Measurements from ENCODE around the gene ZC2HC1C.
"Not testable (repeated sequence)": the region's sequence is repeated elsewhere in the genome, so short reads cannot be mapped to it uniquely, and the experiment has no call there.

The ZC2HC1C gene

GRCh38 chr14:75053396-75054291 is 15.8 kb upstream of the ZC2HC1C start:
- DNase-seq (ENCODE audit: low read depth in 2 of 2), result no peak

GRCh38 chr14:75054421-75054820 is 15.0 kb upstream of the ZC2HC1C start:
- DNase-seq (ENCODE audit: low read depth in 2 of 2), result no peak

DNA sequence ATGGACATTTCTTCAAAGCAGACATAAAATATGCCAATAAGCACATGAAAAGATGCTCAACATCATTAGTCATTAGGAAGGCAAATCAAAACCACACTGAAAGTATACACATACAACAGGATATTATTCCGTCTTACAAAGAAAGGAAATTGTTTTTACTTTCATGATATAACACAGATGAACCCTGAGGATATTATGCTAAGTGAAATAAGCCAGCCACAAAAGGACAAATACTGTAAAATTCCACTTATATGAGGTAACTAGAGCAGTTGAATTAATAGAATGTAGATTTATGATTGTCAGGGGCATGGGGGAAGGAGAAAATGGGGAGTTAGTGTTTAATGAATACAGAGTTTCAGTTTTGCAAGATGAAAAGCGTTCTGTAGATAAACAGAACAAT is 9.8 kb upstream of the ZC2HC1C start:
- DNase-seq (ENCODE audit: low read depth in 2 of 2), result no peak

DNA sequence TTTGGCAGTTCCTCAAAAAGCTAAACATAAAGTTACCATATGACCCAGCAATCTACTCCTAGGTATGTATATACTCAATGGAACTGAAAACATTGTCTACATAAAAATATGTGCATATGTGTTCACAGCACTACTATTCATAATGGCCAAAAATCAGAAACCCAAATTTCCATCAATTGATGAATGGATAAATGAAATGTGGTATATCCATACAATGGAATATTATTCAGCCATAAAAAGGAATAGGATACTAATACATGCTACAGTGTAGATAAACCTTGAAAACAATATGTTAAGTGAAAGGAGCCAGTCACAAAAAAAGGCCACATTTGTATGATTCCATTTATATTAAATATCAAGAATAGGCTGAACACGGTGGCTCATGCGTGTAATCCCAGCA is 9.0 kb upstream of the ZC2HC1C start:
- DNase-seq (ENCODE audit: low read depth in 2 of 2), result no peak

GRCh38 chr14:75063013-75063412 is 6.4 kb upstream of the ZC2HC1C start:
- no peak for DNase-seq (ENCODE audit: low read depth in 2 of 2)

GRCh38 chr14:75063491-75064204 is 5.8 kb upstream of the ZC2HC1C start, which contains the start of gene ACYP1:
TSS of gene ACYP1 (minus strand) at chr14:75064024. CDS start at chr14:75063553, 471 bp downstream.
- DNase-seq (ENCODE audit: low read depth in 2 of 2), result peak; percentile 77 to 81

GRCh38 chr14:75064205-75064567 is 5.3 kb upstream of the ZC2HC1C start:
- no peak for DNase-seq (ENCODE audit: low read depth in 2 of 2)

GRCh38 chr14:75066691-75067090 is 2.8 kb upstream of the ZC2HC1C start:
- no peak for DNase-seq (ENCODE audit: low read depth in 2 of 2)

GRCh38 chr14:75067212-75067611 is 2.2 kb upstream of the ZC2HC1C start:
- no peak for DNase-seq (ENCODE audit: low read depth in 2 of 2)

- not testable (repeated sequence) for DNase-seq (ENCODE audit: low read depth in 2 of 2)
Measured at GRCh38 chr14:75067765-75068164, 1.7 kb upstream of the ZC2HC1C start.

DNA sequence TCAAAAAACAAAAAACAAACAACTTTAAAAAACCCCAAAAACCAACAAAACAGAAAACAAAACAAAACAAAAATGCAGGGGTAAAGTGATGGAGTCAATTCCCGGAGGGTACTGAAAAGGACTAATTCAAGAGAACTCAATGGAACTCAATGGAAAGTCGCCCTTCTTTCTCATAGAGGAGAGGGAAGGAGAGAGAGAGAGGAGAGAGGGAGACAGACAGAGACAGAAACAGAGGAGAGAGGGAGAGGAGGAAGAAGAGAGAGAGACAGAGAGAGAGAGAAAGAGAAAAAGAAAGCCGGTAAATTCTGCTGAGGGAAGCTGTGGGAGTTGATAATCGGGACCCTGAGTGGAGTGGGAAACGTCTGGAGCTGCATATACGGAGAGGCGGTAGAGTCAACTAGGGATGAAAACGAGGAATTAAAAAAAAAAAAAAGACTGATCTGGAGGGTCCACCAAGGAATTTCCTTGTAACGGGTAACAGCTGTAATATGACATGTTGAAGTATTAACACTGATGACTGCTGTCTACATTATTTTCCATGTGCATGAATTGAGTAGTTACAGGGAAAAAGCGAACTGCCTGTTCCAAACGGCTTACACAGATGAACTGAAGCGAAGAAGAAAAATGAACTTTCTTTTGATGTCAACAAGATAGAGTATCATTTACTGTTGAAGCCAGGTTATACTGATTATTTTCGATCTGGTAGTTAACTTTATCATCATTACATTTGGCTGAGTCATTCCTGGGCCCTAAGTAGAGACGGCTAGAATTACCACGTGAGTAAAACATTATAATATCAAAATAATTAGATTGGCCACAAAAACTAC is 934 bp upstream of the ZC2HC1C start:
- DNase-seq (ENCODE audit: low read depth in 2 of 2), result no peak

DNA sequence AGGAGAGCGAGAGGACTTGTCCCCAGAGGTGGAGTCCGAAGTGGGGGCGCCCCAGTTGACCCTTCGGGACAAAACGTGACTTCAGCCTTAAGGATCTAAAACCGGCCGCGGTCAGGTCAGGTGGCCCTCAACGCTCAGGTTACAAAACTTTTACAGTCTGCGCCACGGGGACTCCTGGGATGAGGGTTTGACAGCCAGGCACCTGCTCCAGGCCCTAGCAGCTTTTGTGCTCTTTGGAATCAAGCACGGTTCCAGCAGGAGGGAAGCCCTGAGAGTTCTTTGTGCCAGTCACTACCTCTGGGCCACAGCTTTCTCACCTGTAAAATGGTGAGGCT is 337 bp downstream of the ZC2HC1C start:
- no peak for DNase-seq (ENCODE audit: low read depth in 2 of 2)

GRCh38 chr14:75070383-75070782 is 942 bp downstream of the ZC2HC1C start:
- DNase-seq (ENCODE audit: low read depth in 2 of 2), result no peak

- DNase-seq (ENCODE audit: low read depth in 2 of 2), result no peak
Measured at GRCh38 chr14:75077794-75078193, 8.4 kb downstream of the ZC2HC1C start.

DNA sequence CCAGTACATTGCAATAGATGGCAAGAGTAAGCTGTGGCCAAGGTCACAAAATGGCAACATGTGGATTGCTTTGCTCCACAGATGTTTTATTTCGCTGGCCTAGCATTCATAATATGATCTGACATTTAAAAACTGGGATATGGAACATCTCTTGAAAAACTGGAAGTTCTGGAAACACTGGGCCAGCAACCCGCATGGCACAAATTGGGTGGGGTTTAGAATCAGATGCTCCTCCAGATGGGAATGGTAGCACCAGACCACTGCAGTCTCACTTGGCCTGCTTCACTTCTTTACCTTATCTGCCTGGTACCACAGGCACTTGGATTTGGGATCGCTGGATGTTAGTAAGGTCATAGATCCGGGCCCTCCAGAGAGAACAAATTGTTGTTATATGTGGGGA is 10.1 kb downstream of the ZC2HC1C start:
- no peak for DNase-seq (ENCODE audit: low read depth in 2 of 2)

- DNase-seq (ENCODE audit: low read depth in 2 of 2), result no peak
Measured at GRCh38 chr14:75081660-75082229, 12.3 kb downstream of the ZC2HC1C start.

DNA sequence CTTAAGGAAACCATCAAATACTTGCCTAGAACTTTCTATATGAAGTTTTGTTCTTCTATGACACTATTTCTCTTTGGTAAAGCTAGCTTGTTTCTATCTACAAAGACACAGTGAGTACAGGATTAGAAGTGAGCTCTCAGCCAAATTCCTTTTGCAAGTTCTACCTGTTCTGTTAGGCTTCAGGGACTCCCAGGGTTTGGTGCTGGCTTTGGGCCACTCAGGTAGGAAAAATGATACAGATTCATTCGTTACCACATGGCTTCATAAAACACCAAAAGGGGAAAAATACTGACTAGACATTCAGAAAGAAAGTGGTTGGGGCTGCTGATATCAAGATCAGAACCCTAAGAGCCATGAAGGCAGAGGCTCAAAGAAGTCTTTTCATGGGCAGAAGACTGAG is 13.8 kb downstream of the ZC2HC1C start:
- DNase-seq (ENCODE audit: low read depth in 2 of 2), result no peak

DNA sequence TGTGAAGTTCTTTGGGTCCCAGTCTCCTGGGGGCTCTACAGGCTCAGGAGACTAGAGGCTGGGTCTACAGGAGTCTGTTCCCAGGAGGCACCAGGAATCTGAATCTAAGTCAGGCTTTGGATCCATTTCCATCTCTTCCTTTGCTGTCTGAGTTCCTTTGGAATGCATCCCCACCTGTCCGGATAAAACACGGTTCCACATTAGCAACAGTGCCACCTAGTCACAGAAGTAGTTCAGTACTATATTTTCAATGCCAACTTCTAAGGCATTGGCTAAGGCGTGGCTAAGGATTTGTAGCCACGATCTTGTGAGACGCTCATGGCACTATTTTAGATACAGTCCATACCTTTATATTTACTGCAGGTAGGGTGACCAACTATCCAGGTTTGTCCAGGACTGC is 15.1 kb downstream of the ZC2HC1C start:
- no peak for DNase-seq (ENCODE audit: low read depth in 2 of 2)

DNA sequence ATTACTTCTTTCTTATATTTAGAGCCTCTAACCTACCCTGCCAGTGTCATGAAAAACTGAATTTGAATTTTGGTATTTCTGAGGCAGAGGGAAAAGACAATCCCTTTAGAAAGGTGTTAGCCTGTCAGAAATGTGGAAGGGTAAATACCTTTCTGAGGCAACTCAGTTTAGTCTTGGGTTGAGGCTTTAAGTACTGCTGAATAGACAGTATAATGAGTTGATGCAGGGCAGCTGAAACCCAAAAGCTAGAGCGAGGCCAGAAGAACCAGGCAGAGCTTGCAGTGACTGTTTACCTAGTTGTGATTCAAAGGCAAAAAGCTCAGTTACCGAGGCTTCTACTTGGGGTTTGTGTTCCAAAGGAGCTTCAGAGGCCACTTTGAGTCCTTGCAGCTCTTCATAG is 18.7 kb downstream of the ZC2HC1C start:
- DNase-seq (ENCODE audit: low read depth in 2 of 2), result no peak

DNA sequence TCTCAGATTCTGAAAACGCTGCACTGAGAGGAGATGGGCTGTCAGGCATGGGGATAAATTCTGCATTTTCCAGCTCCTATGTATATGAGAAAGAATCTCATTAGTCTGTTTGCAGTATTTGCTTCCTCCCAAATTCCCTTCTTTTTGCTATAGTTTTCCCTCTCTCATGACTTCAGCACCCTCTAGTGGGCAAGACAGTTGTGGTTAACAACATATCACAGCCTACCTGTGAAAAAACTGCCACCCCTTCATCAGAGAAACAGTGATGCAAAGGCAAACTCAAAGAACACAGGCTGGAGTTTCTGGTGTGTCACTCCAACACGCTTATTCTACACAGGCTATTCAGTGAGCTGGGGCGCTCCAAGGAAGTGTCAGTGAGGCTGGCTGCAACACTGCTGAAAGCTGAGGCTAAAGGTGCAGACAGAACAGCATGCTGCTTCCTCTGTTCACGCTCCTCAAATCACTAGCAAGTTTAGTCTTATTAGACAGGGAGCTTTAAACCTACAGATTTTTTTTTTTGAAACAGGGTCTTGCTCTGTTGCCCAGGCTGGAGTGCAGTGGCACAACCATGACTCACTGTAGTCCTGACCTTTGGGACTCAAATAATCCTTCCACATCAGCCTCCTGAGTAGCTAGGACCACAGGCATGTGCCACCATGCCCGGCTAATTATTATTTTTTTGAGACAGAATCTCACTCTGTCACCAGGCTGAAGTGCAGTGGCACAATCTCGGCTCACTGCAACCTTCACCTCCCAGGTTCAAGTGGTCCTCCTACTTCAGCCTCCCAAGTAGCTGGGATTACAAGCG is 19.3 kb downstream of the ZC2HC1C start:
- DNase-seq (ENCODE audit: low read depth in 2 of 2), result no peak

DNA sequence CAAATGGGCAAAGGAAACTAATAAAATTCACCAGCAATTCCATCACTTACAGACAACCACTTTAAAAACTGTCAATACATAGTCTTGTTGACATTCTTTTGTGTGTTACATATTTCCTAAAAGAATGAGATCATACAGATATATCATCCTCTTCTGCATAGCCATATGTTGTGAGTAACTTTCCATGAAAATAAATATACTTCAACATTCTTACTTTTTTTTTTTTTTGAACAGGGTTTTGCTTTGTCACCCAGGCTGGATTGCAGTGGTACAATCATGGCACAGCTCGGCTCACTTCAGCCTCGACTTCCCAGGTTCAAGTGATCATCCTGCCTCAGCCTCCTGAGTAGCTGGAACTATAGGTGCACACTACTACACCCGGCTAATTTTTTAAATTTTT is 20.9 kb downstream of the ZC2HC1C start:
- no peak for DNase-seq (ENCODE audit: low read depth in 2 of 2)
